GM23248 (cell line): ENCODE results near the gene RABL6. TPM values are rescaled to one million over a fixed set of nuclear protein-coding genes. Genes with fewer than 3 reads are reported as not detected.
"Not testable (repeated sequence)": the region's sequence is repeated elsewhere in the genome, so short reads cannot be mapped to it uniquely, and the experiment has no call there.

Source experiments
- DNase-seq: peaks from one replicate; pipeline ENCODE4 v3.0.0-alpha.2; 2015
- H2AFZ ChIP-seq: fragments of 200-600 bp; sonication (generic); 2 replicates; pipeline ENCODE4 v1.6.1; 2016; ENCODE audit warnings: antibody characterized with exemption
- H3F3A ChIP-seq: fragments of 200-600 bp; sonication (generic); 2 replicates; pipeline ENCODE4 v1.6.1; 2016; ENCODE audit warnings: mild to moderate bottlenecking, antibody characterized with exemption, mixed run types; ENCODE audit not compliant: insufficient read depth
- H3K27ac ChIP-seq: fragments of 200-600 bp; sonication (generic); 2 replicates; pipeline ENCODE4 v1.5.1; 2016; ENCODE audit warnings: mild to moderate bottlenecking
- H3K27me3 ChIP-seq: fragments of 200-600 bp; sonication (generic); replicated peaks from 2 replicates; pipeline ENCODE4 v1.6.1; 2016; ENCODE audit warnings: mild to moderate bottlenecking; ENCODE audit not compliant: insufficient read depth
- H3K36me3 ChIP-seq: fragments of 200-600 bp; sonication (generic); 2 replicates; pipeline ENCODE4 v1.6.1; 2016; ENCODE audit warnings: low read depth, mild to moderate bottlenecking
- H3K4me1 ChIP-seq: fragments of 200-600 bp; sonication (generic); 2 replicates; pipeline ENCODE4 v1.6.1; 2016; ENCODE audit warnings: mild to moderate bottlenecking; ENCODE audit not compliant: insufficient read depth
- H3K4me2 ChIP-seq: fragments of 200-600 bp; sonication (generic); one replicate; pipeline ENCODE4 v1.6.1; 2016; ENCODE audit warnings: mild to moderate bottlenecking; ENCODE audit not compliant: unreplicated experiment
- H3K4me3 ChIP-seq: fragments of 200-600 bp; sonication (generic); 2 replicates; pipeline ENCODE4 v1.5.1; 2016; ENCODE audit warnings: mild to moderate bottlenecking
- H3K79me2 ChIP-seq: fragments of 200-600 bp; sonication (generic); 2 replicates; pipeline ENCODE4 v1.6.1; 2016; ENCODE audit warnings: mild to moderate bottlenecking; ENCODE audit not compliant: insufficient read depth
- H3K9ac ChIP-seq: fragments of 200-600 bp; sonication (generic); 2 replicates; pipeline ENCODE4 v1.6.1; 2016; ENCODE audit warnings: mild to moderate bottlenecking
- H3K9me2 ChIP-seq: fragments of 200-600 bp; sonication (generic); 2 replicates; pipeline ENCODE4 v1.6.1; 2016; ENCODE audit warnings: mixed run types, mild to moderate bottlenecking, moderate library complexity; ENCODE audit not compliant: insufficient read depth
- H3K9me3 ChIP-seq: fragments of 200-600 bp; sonication (generic); one replicate; pipeline ENCODE4 v1.6.1; 2017; ENCODE audit warnings: low read depth
- H4K20me1 ChIP-seq: fragments of 200-600 bp; sonication (generic); 2 replicates; pipeline ENCODE4 v1.6.0; 2016; ENCODE audit not compliant: insufficient read depth
- EZH2 ChIP-seq: fragments of 200-600 bp; sonication (generic); IDR thresholded peaks from 2 replicates; pipeline ENCODE4 v1.6.1; 2018; ENCODE audit warnings: antibody characterized with exemption, mild to moderate bottlenecking; ENCODE audit not compliant: insufficient read depth, poor library complexity, severe bottlenecking
- EZH2phosphoT487 ChIP-seq: fragments of 200-600 bp; sonication (generic); IDR thresholded peaks from 2 replicates; pipeline ENCODE4 v1.6.1; 2018; ENCODE audit warnings: antibody characterized with exemption, moderate library complexity, mild to moderate bottlenecking, low read depth; ENCODE audit not compliant: insufficient read depth
- WGBS, 2 experiments: methylation state at CpG; one replicate each; pipeline ENCODE4 v1.1.6; 2015 to 2017; ENCODE audit warnings: low lambda C conversion rate in 2 of 2, low coverage in 1 of 2; ENCODE audit errors: missing lambda C conversion rate in 2 of 2; 5-methylcytosine and 5-hydroxymethylcytosine counted together
- in situ Hi-C: fragments of 300-500 bp; cut with MboI; formaldehyde crosslinking; loops from 2 replicates; pipeline ENCODE4 v1.15.0; 2020
- polyA plus RNA-seq: library from polyadenylated mRNA; unstranded; fragments of >200 nt; fragmentation: Nextera tagmentation; extraction: Ambion mirVana; gene quantifications from 2 replicates; pipeline ENCODE4 v1.2.1, GENCODE V29; 2016
- total RNA-seq: library from RNA; depleted of rRNA; stranded (reverse); fragments of >200 nt; shearing (Covaris generic); gene quantifications from 2 replicates; pipeline ENCODE4 v1.2.3, GENCODE V29; 2014

The RABL6 gene
- total and polyA plus RNA-seq, 2 experiments from 2014 or later, result 22.0 to 81.1 TPM

DNA sequence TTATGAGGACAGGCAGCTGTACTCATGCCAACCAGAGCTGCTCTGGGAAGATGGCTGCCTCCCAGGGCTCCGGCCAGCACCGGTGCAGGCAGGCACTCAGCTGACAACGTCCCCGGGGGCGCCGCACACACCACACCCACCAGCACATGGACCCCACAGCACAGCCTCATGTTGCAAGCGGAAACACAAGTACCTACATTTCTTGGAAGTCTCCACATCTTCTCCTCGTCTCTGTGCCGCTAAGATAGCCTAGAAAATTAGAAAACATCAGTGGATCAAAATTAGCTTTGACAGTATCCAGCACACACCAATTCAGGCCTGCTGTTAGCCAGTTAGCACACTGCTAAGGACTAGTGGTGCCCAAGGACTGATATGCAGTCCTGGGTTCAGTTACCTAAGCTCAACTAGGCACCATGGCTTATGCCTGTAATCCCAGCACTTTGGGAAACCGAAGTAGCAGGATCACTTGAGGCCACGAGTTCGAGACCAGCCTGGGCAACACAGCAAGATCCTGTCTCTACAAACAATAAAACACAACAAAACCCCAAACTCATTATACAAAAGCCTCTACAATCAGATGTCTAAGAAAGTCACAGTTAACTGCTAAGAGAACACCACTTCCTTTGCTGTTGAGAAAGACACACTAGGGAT lies 56.0 kb downstream of the RABL6 start:
- H3F3A ChIP-seq, result no peaks in the 10 kb centered on the region
- in situ Hi-C loops, result no loop called here
- H4K20me1 ChIP-seq, result no peaks in the 10 kb centered on the region
- TF ChIP-seq EZH2 (no peak), EZH2phosphoT487 (no peak)
- H3K4me1 ChIP-seq, result peaks cover 15% of the 10 kb centered on the region
- H3K27ac ChIP-seq, result no peak overlapping the region
- H3K36me3 ChIP-seq, result peaks cover 6% of the 10 kb centered on the region
- H3K4me3 ChIP-seq, result no peak overlapping the region
- no peaks in the 10 kb centered on the region for H3K9me3 ChIP-seq
- H3K4me2 ChIP-seq, result no peak overlapping the region
- H3K9me2 ChIP-seq, result no peaks in the 10 kb centered on the region
- no peak overlapping the region for H2AFZ ChIP-seq
- WGBS, 2 experiments, result 92 to 94% methylated on average over 12 of the region's 12 CpGs
- H3K9ac ChIP-seq, result no peak overlapping the region
- DNase-seq, result no peak
- peaks cover 46% of the 10 kb centered on the region for H3K79me2 ChIP-seq
- H3K27me3 ChIP-seq, result no peaks in the 10 kb centered on the region

DNA sequence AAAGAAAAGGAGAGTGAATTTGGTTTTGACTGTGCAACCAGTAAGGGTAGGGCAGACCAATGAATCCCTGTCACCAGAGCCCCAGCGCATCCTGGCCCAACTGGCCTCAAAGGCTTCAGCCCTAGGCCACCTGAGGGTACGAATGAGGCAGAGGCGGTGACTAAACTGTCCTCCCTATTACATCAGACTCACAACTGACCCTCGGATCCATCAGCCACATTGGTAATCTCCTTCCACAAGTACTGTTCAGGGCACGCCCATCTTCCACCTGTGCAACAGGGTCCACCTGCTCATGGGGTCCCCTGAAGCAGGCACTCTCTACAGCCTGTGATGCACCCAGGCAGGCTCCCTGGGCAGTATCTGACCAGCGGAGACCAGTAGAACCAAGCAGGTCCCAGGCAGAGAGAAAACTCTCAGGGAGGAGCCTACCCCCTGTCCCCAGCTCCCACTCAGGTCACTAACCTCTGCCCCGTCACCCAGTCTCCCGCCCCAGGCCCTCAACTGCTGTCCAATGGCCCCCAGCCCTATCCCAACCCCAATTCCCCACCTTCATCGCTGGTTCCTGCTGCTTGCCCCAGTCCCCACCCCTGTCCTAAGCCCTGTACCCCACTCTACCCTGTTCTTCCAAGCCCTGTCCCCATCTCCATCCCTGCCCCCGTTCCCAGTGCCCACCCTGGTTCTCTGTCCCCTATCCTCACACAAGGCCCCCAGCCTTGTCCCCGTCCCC lies 57.5 kb downstream of the RABL6 start:
- H3K27me3 ChIP-seq, result no peaks in the 10 kb centered on the region
- no peak overlapping the region for H3K27ac ChIP-seq
- WGBS, 2 experiments, result 60 to 69% methylated on average over 10 to 11 of the region's 11 CpGs
- in situ Hi-C loops, result no loop called here
- no peaks in the 10 kb centered on the region for H3K9me2 ChIP-seq
- H3K4me3 ChIP-seq, result peak overlapping the region; percentile 92
- no peaks in the 10 kb centered on the region for H4K20me1 ChIP-seq
- H3K4me1 ChIP-seq, result peaks cover 15% of the 10 kb centered on the region
- peak overlapping the region; percentile 84 for H3K4me2 ChIP-seq
- no peak overlapping the region for H2AFZ ChIP-seq
- no peaks in the 10 kb centered on the region for H3F3A ChIP-seq
- peak overlapping the region; percentile 95 for H3K9ac ChIP-seq
- H3K79me2 ChIP-seq, result peaks cover 46% of the 10 kb centered on the region
- no peak for DNase-seq
- H3K9me3 ChIP-seq, result no peaks in the 10 kb centered on the region
- TF ChIP-seq EZH2phosphoT487 (no peak), EZH2 (no peak)
- peaks cover 6% of the 10 kb centered on the region for H3K36me3 ChIP-seq

DNA sequence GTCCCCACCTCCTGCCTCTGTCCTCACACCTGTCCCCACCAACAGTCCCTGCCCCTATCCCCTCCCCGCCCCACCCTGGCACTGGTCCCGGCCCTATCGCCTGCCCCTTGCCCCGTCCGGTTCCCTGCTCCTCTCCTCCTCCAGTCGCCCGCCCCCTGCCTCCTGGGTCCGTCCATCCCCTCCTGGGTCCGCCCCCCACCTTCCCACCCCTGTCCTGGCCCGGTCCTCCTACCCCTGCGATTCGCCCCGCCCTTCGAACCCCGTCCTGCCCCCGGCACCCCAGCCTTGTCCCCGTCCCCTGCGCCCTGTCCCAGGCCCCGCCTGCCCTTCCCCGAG lies 58.0 kb downstream of the RABL6 start:
- Histone ChIP-seq H3K9me3 (no peaks in the 10 kb centered on the region), H3K4me1 (peaks cover 15% of the 10 kb centered on the region), H3K4me3 (peak overlapping the region; percentile 92), H3K27me3 (no peaks in the 10 kb centered on the region), H3K79me2 (peaks cover 46% of the 10 kb centered on the region), H3K36me3 (peaks cover 6% of the 10 kb centered on the region), H4K20me1 (no peaks in the 10 kb centered on the region), H3K9ac (peak overlapping the region; percentile 95), H3K27ac (peak overlapping the region; percentile 55), H3K9me2 (no peaks in the 10 kb centered on the region), H3K4me2 (peak overlapping the region; percentile 84), H2AFZ (peak overlapping the region; percentile 59; the same call in 1 of the 2 replicates), H3F3A (no peaks in the 10 kb centered on the region)
- in situ Hi-C loops, result no loop called here
- 1% methylated on average over 20 of the region's 20 CpGs; no CpG with 5 or more reads in 1 of the 2 experiments for WGBS, 2 experiments
- TF ChIP-seq EZH2phosphoT487 (no peak), EZH2 (no peak)
- DNase-seq, result peak; percentile 31

DNA sequence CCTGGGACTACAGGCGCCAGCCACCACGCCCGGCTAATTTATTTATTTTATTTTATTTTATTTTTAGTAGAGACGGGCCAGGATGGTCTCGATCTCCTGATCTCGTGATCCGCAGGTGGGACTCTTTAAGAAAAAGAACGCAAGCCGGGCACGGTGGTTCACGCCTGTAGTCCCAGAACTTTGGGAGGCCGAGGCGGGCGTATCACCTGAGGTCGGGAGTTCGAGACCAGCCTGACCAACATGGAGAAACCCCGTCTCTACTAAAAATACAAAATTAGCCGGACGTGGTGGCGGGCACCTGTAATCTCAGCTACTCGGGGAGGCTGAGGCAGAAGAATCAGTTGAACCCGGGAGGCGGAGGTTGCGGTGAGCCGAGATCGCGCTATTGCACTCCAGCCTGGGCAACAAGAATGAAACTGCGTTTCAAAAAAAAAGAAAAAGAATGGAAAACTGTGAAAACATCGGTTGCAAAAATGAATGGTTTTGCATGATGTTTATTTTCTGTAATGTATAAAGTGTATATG lies 59.2 kb downstream of the RABL6 start:
- H3K36me3 ChIP-seq, H3K9me3 ChIP-seq, H4K20me1 ChIP-seq, H3K27me3 ChIP-seq, H3K9me2 ChIP-seq, DNase-seq, H3F3A ChIP-seq, in situ Hi-C loops: not testable (repeated sequence)
- Histone ChIP-seq H3K79me2 (peaks cover 46% of the 10 kb centered on the region), H3K4me3 (peak overlapping the region; percentile 92), H2AFZ (0 out of 2 replicates have a peak overlapping the region, but pooled peaks have one; percentile 66), H3K4me2 (peak overlapping the region; percentile 90), H3K9ac (peak overlapping the region; percentile 95), H3K4me1 (peaks cover 15% of the 10 kb centered on the region), H3K27ac (0 out of 2 replicates have a peak overlapping the region, but pooled peaks have one; percentile 17)
- WGBS, 2 experiments, result 90 to 93% methylated on average over 28 to 29 of the region's 29 CpGs
